Measurements from ENCODE around the gene GPC6. TPM values are rescaled to one million over a fixed set of nuclear protein-coding genes. Genes with fewer than 3 reads are reported as not detected.

The GPC6 gene
- total RNA-seq, 1 donor from 2014 or later, result 13.8 TPM

- no peaks in the 10 kb centered on the region for H3K36me3 ChIP-seq
- DNase-seq (ENCODE audit: extremely low spot score in 2 of 2), result no peak
- no peaks in the 10 kb centered on the region for H3K27me3 ChIP-seq
- no peak for TF ChIP-seq POLR2A (IDR thresholded peaks at IDR 0.05)
- no peak for TF ChIP-seq CTCF (IDR thresholded peaks at IDR 0.05)
- no peak for TF ChIP-seq POLR2AphosphoS5 (IDR thresholded peaks at IDR 0.05; ENCODE audit: insufficient read depth in 1 of 2, low read depth in 1 of 2)
- no peaks in the 10 kb centered on the region for H3K9me3 ChIP-seq
- H3K4me3 ChIP-seq, result no peak overlapping the region
- intact Hi-C loops (cut with DNase I), result no loop called here
- peaks cover 6% of the 10 kb centered on the region for H3K4me1 ChIP-seq
- no peak overlapping the region for H3K27ac ChIP-seq
Measured at GRCh38 chr13:94414141-94414540, 1187.5 kb downstream of the GPC6 start.

- Histone ChIP-seq H3K4me3 (no peak overlapping the region), H3K9me3 (no peaks in the 10 kb centered on the region), H3K27me3 (no peaks in the 10 kb centered on the region), H3K4me1 (peaks cover 6% of the 10 kb centered on the region), H3K27ac (no peak overlapping the region), H3K36me3 (no peaks in the 10 kb centered on the region)
- no peak for DNase-seq (ENCODE audit: extremely low spot score in 2 of 2)
- TF ChIP-seq POLR2AphosphoS5 (IDR thresholded peaks at IDR 0.05; ENCODE audit: insufficient read depth in 1 of 2, low read depth in 1 of 2), result no peak
- no peak for TF ChIP-seq POLR2A (IDR thresholded peaks at IDR 0.05)
- no peak for TF ChIP-seq CTCF (IDR thresholded peaks at IDR 0.05)
- intact Hi-C loops (cut with DNase I), result no loop called here
Measured at GRCh38 chr13:94414708-94415107, 1188.1 kb downstream of the GPC6 start.

GRCh38 chr13:94415500-94416237 is 1189.1 kb downstream of the GPC6 start:
- TF ChIP-seq CTCF (IDR thresholded peaks at IDR 0.05), result no peak
- no peak for TF ChIP-seq POLR2AphosphoS5 (IDR thresholded peaks at IDR 0.05; ENCODE audit: insufficient read depth in 1 of 2, low read depth in 1 of 2)
- no peak for TF ChIP-seq POLR2A (IDR thresholded peaks at IDR 0.05)
- Histone ChIP-seq H3K27ac (no peak overlapping the region), H3K4me1 (peaks cover 6% of the 10 kb centered on the region), H3K9me3 (no peaks in the 10 kb centered on the region), H3K36me3 (no peaks in the 10 kb centered on the region), H3K4me3 (no peak overlapping the region), H3K27me3 (no peaks in the 10 kb centered on the region)
- intact Hi-C loops (cut with DNase I), result no loop called here
- DNase-seq (ENCODE audit: extremely low spot score in 2 of 2), result no peak

GRCh38 chr13:94416454-94417080 is 1190.0 kb downstream of the GPC6 start:
- no peaks in the 10 kb centered on the region for H3K9me3 ChIP-seq
- DNase-seq (ENCODE audit: extremely low spot score in 2 of 2), result no peak
- no peak overlapping the region for H3K4me3 ChIP-seq
- no peak overlapping the region for H3K27ac ChIP-seq
- peak in 1 of 3 experiments; percentile 8 for TF ChIP-seq CTCF (IDR thresholded peaks at IDR 0.05)
- no peak for TF ChIP-seq POLR2A (IDR thresholded peaks at IDR 0.05)
- no peak for TF ChIP-seq POLR2AphosphoS5 (IDR thresholded peaks at IDR 0.05; ENCODE audit: insufficient read depth in 1 of 2, low read depth in 1 of 2)
- intact Hi-C loops (cut with DNase I), result no loop called here
- H3K4me1 ChIP-seq, result peaks cover 6% of the 10 kb centered on the region
- no peaks in the 10 kb centered on the region for H3K36me3 ChIP-seq
- H3K27me3 ChIP-seq, result no peaks in the 10 kb centered on the region

GRCh38 chr13:94417294-94417693 is 1190.7 kb downstream of the GPC6 start:
- H3K9me3 ChIP-seq, result no peaks in the 10 kb centered on the region
- peaks cover 6% of the 10 kb centered on the region for H3K4me1 ChIP-seq
- no peak overlapping the region for H3K27ac ChIP-seq
- H3K4me3 ChIP-seq, result no peak overlapping the region
- intact Hi-C loops (cut with DNase I), result no loop called here
- H3K36me3 ChIP-seq, result no peaks in the 10 kb centered on the region
- DNase-seq (ENCODE audit: extremely low spot score in 2 of 2), result no peak
- TF ChIP-seq CTCF (IDR thresholded peaks at IDR 0.05), result no peak
- no peak for TF ChIP-seq POLR2AphosphoS5 (IDR thresholded peaks at IDR 0.05; ENCODE audit: insufficient read depth in 1 of 2, low read depth in 1 of 2)
- TF ChIP-seq POLR2A (IDR thresholded peaks at IDR 0.05), result no peak
- no peaks in the 10 kb centered on the region for H3K27me3 ChIP-seq

Measured in vagina (tissue), 2 donors.